Esophagus (tissue), 2 donors: ENCODE data around the gene ENTREP3. TPM values are rescaled to one million over a fixed set of nuclear protein-coding genes. Genes with fewer than 3 reads are reported as not detected.
"Not testable (repeated sequence)": the region's sequence is repeated elsewhere in the genome, so short reads cannot be mapped to it uniquely, and the experiment has no call there.

ENCODE experiments used
- H3K27ac ChIP-seq, 2 donors: one replicate each; pipeline ENCODE4 v1.5.1; 2013; ENCODE audit warnings: low read depth in 2 of 2, mild to moderate bottlenecking in 2 of 2, inconsistent platforms in 1 of 2, low read length in 1 of 2, moderate library complexity in 1 of 2
- H3K27me3 ChIP-seq, 2 donors: one replicate each; pipeline ENCODE4 v1.6.1; 2013; ENCODE audit warnings: low read length in 2 of 2, control low read depth in 1 of 2, mild to moderate bottlenecking in 1 of 2; ENCODE audit not compliant: insufficient read depth in 2 of 2, control insufficient read depth in 1 of 2
- H3K36me3 ChIP-seq, 2 donors: one replicate each; pipeline ENCODE4 v1.6.1; 2013; ENCODE audit warnings: low read length in 1 of 2; ENCODE audit not compliant: control insufficient read depth in 2 of 2, insufficient read depth in 2 of 2
- H3K4me1 ChIP-seq, 2 donors: one replicate each; pipeline ENCODE4 v1.6.1; 2013; ENCODE audit warnings: low read length in 1 of 2; ENCODE audit not compliant: control insufficient read depth in 2 of 2, insufficient read depth in 2 of 2
- H3K4me3 ChIP-seq, 2 donors: one replicate each; pipeline ENCODE4 v1.5.1; 2013; ENCODE audit warnings: low read length in 2 of 2, mild to moderate bottlenecking in 2 of 2, low read depth in 1 of 2, moderate library complexity in 1 of 2
- H3K9me3 ChIP-seq, 2 donors: one replicate each; pipeline ENCODE4 v1.6.1; 2013; ENCODE audit warnings: mild to moderate bottlenecking in 2 of 2, low read depth in 1 of 2, low read length in 1 of 2, moderate library complexity in 1 of 2; ENCODE audit not compliant: control insufficient read depth in 2 of 2, insufficient read depth in 1 of 2
- WGBS, 2 donors: extraction: QIAGEN DNeasy Blood & Tissue Kit; methylation state at CpG; one replicate each; pipeline ENCODE4 v1.1.7; 2013; 5-methylcytosine and 5-hydroxymethylcytosine counted together
- polyA plus RNA-seq, 2 donors: library from polyadenylated mRNA; stranded (reverse); fragments of 200-250 nt; gene quantifications; one replicate each; pipeline ENCODE4 v1.2.3, GENCODE V29; 2013
- donor health status: healthy with polysubstance abuse.
- donor health status: Bipolar disorder and iron deficiency.

Gene ENTREP3
- polyA plus RNA-seq, 2 donors: 12.7 to 13.6 TPM

- H3K4me1 ChIP-seq: peaks cover 0 to 7% of the 10 kb centered on the region in 2 donors
- H3K27ac ChIP-seq: peak overlapping the region; percentile 96 to 98
Measured at GRCh38 chr1:155244368-155245162, 10.7 kb downstream of the ENTREP3 start.

GRCh38 chr1:155242805-155243358 is 12.4 kb downstream of the ENTREP3 start:
- peaks cover 3 to 9% of the 10 kb centered on the region in 2 donors for H3K36me3 ChIP-seq
- peak overlapping the region; percentile 49 to 96 for H3K27ac ChIP-seq
- WGBS, 2 donors: 73 to 74% methylated on average over 3 of the region's 3 CpGs
- H3K27me3 ChIP-seq: no peaks in the 10 kb centered on the region
- H3K9me3 ChIP-seq: no peaks in the 10 kb centered on the region
- peaks cover 0 to 9% of the 10 kb centered on the region in 2 donors for H3K4me1 ChIP-seq
- H3K4me3 ChIP-seq: peak overlapping the region in 1 of 2 donors; percentile 81

More at GRCh38 chr1:155244368-155245162, 10.7 kb downstream of the ENTREP3 start:
- Histone ChIP-seq H3K4me3 (peak overlapping the region; percentile 79 to 81), H3K36me3 (peaks cover 2 to 7% of the 10 kb centered on the region in 2 donors), H3K9me3 (no peaks in the 10 kb centered on the region), H3K27me3 (no peaks in the 10 kb centered on the region)
- WGBS, 2 donors: 0 to 1% methylated on average over 53 of the region's 53 CpGs

- Histone ChIP-seq H3K9me3 (no peaks in the 10 kb centered on the region), H3K4me1 (peaks cover 0 to 9% of the 10 kb centered on the region in 2 donors), H3K36me3 (peaks cover 3 to 4% of the 10 kb centered on the region in 2 donors), H3K27ac (peak overlapping the region in 1 of 2 donors; percentile 83), H3K4me3 (peak overlapping the region in 1 of 2 donors; percentile 6), H3K27me3 (no peaks in the 10 kb centered on the region)
- WGBS, 2 donors: 71 to 76% methylated on average over 4 of the region's 4 CpGs
Measured at GRCh38 chr1:155241841-155242264, 13.4 kb downstream of the ENTREP3 start.

- Histone ChIP-seq H3K9me3 (no peaks in the 10 kb centered on the region), H3K4me3 (peak overlapping the region; percentile 19 to 42), H3K4me1 (peaks cover 0 to 9% of the 10 kb centered on the region in 2 donors), H3K27me3 (no peaks in the 10 kb centered on the region), H3K27ac (peak overlapping the region in 1 of 2 donors; percentile 83), H3K36me3 (peaks cover 3 to 8% of the 10 kb centered on the region in 2 donors)
- 11 to 16% methylated on average over 4 of the region's 4 CpGs for WGBS, 2 donors
Measured at GRCh38 chr1:155241069-155241679, 14.1 kb downstream of the ENTREP3 start.

- WGBS, 2 donors: 76 to 79% methylated on average over 5 of the region's 5 CpGs
- no peaks in the 10 kb centered on the region for H3K9me3 ChIP-seq
- H3K4me1 ChIP-seq: peaks cover 0 to 4% of the 10 kb centered on the region in 2 donors
Measured at GRCh38 chr1:155236451-155236850, 18.8 kb downstream of the ENTREP3 start.

DNA sequence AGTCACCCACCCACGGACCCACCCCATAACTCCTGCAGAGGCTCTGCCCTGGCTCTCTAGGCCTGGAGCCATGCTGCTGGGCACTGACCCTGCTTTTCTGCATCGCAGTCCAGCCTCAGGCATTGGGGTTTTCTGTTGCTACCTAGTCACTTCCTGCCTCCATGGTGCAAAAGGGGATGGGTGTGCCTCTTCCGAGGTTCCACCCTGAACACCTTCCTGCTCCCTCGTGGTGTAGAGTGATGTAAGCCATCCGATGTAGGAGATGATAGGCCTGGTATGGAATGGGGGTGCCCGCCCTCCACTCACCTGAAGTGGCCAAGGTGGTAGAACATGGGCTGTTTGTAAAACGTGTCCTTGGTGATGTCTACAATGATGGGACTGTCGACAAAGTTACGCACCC is 19.9 kb downstream of the ENTREP3 start:
- peaks cover 6 to 17% of the 10 kb centered on the region in 2 donors for H3K36me3 ChIP-seq
- not testable (repeated sequence) for H3K4me3 ChIP-seq, H3K27me3 ChIP-seq, H3K27ac ChIP-seq, H3K4me1 ChIP-seq, H3K9me3 ChIP-seq
- WGBS, 2 donors: 78 to 85% methylated on average over 5 to 8 of the region's 9 CpGs

More at GRCh38 chr1:155236451-155236850, 18.8 kb downstream of the ENTREP3 start:
- peaks cover 6 to 17% of the 10 kb centered on the region in 2 donors for H3K36me3 ChIP-seq
- H3K4me3 ChIP-seq: no peak overlapping the region
- H3K27ac ChIP-seq: peak overlapping the region in 1 of 2 donors; percentile 0
- no peaks in the 10 kb centered on the region for H3K27me3 ChIP-seq

GRCh38 chr1:155233502-155233901 is 21.8 kb downstream of the ENTREP3 start:
- H3K4me1 ChIP-seq, H3K9me3 ChIP-seq, H3K4me3 ChIP-seq, H3K27ac ChIP-seq, H3K27me3 ChIP-seq: not testable (repeated sequence)
- H3K36me3 ChIP-seq: peaks cover 6 to 17% of the 10 kb centered on the region in 2 donors
- 92 to 100% methylated on average over 1 of the region's 5 CpGs for WGBS, 2 donors

GRCh38 chr1:155232001-155232978 is 23.0 kb downstream of the ENTREP3 start:
- not testable (repeated sequence) for H3K27me3 ChIP-seq, H3K9me3 ChIP-seq, H3K4me3 ChIP-seq, H3K4me1 ChIP-seq
- Histone ChIP-seq H3K36me3 (peaks cover 3 to 13% of the 10 kb centered on the region in 2 donors), H3K27ac (peak overlapping the region in 1 of 2 donors; percentile 8)
- WGBS, 2 donors: 54 to 56% methylated on average over 13 of the region's 13 CpGs

DNA sequence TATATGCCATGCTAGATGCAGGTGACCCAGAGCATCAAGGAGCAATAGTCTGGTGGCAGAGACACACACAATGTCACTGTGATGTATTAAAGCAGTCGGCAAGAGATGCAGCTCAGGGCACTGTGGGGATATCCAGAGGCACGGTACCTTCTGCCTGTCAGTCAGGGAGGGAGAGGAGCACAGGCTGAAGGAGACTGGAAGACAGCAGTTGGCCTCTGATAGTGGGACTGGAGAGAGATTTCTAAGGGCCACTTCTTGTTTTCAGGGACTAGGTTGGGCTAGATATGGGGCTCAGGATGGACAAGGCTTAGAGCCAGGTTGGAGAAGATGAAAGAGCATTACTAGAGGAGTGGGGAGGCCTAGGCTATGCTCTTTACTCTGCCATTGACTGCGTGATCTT is 24.0 kb downstream of the ENTREP3 start:
- peaks cover 3 to 11% of the 10 kb centered on the region in 2 donors for H3K36me3 ChIP-seq
- not testable (repeated sequence) for H3K27ac ChIP-seq, H3K27me3 ChIP-seq, H3K4me1 ChIP-seq, H3K4me3 ChIP-seq, H3K9me3 ChIP-seq
- 70 to 84% methylated on average over 3 of the region's 3 CpGs for WGBS, 2 donors
